GM13977 (cell line): ENCODE measurements around the gene SLC37A3.
A peak's percentile ranks its signal among the peaks of the same experiment; 100 is the strongest.

Source experiments
- DNase-seq: peaks from one replicate; pipeline ENCODE4 v3.0.0; 2012; ENCODE audit warnings: low spot score
- CTCF ChIP-seq: IDR thresholded peaks from 2 replicates; pipeline ENCODE4 v1.5.1; 2012; ENCODE audit warnings: mild to moderate bottlenecking, control low read depth; ENCODE audit not compliant: insufficient read depth; ENCODE audit errors: extremely low read depth, missing control alignments
- in situ Hi-C: fragments of 300-500 bp; cut with MboI; formaldehyde crosslinking; loops from one replicate; pipeline ENCODE4 v1.12.0; 2022; ENCODE audit warnings: low sequenced_read_pairs, low pct_unique_long_range_greater_than_20kb, mixed read lengths, inconsistent platforms; ENCODE audit not compliant: unreplicated experiment

SLC37A3 gene

DNA sequence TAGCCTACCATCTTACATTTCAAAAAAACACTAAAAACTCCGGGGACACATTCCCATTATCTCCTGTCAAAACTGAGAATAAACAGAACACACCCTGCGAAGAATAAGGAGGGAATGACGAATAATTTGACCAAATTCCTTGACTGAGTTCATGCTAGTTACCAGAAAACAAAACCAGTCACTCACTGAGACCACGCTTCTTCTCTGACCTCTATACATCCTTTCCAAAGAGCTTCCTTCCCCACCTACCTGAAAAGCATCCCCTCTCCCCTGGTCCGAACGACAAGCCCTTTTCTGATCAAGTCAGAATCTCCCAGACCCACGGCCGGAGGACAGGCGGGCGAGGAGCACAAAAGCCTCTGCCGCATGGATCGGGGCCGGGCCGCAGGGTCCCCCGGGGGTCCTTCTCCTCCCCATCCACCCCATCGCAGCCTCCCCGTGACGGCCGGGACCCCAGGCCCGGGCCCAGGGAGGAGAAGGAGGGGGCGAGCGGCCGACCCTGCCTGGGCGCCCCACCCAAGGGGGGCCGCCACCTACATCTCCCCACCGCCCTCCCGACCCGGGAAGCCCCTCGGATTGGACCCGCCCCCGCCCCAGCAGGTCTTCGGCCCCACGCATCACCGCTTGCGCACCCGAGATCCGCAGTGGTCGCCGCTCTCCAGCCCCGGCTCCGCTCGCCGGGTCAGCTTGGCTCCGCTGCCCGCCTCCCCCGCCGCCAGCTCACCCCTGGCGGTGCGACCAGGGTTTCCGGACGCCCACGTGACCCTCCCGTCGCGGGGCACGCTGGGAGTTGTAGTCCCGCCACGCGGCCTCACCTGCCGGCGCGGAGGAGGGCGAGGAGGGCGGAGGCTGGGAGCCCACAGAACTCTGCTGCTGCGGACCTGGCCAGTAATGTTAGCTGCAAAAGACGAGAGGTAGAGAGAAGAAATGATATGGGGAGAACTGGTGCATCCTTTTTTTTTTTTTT lies at the start of gene SLC37A3:
TSS of gene SLC37A3 (minus strand) at position 747 of the 967 bp plus-strand sequence. CDS start 16,004 bp downstream, outside the sequence.
- DNase-seq = peak; percentile 95
- in situ Hi-C loops = no loop called here
- no peak for TF ChIP-seq CTCF

- in situ Hi-C loops = no loop called here
- TF ChIP-seq CTCF = no peak
These were observed 49.5 kb upstream of the SLC37A3 start for GRCh38 chr7:140447841-140448240.

DNA sequence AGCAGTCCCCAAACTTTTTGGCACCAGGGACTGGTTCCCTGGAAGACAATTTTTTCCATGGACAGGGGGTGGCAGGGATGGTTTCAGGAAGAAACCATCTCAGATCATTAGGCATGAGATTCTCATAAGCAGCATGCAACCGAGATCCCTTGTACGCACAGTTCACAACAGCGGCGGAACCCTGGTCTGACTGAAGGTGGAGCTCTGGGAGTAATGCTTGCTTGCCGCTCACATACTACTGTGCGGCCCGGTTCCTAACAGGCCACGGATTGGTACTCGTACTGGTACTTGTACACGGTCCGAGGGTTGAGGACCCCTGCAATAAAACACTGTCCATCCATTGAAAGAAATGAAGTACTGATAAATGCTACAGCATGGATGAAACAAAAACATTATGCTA lies 48.1 kb upstream of the SLC37A3 start:
- no peak for TF ChIP-seq CTCF
- DNase-seq = no peak
- in situ Hi-C loops = no loop called here

More at GRCh38 chr7:140447841-140448240, 49.5 kb upstream of the SLC37A3 start:
- no peak for DNase-seq

DNA sequence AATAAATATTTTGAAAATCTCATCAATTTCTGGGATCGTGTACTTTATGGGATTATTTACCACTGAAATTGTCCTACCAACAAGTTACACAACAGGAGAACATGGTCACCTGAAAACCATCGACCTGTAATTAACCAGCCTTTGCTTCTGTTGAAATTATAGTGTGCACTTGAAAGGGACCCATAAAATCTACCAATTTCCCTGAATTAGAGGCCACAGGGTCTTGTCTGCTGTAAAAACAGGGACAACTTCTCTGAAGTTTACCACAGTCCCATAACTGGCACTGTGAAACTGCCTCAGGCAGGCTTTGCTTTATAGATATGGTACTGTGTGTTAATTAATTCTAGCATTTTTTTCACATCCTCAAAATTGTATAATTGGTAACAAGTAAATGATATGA lies 43.2 kb upstream of the SLC37A3 start:
- no peak for DNase-seq
- no peak for TF ChIP-seq CTCF
- in situ Hi-C loops = no loop called here

- no peak for TF ChIP-seq CTCF
- DNase-seq = no peak
- in situ Hi-C loops = no loop called here
These were observed 42.3 kb upstream of the SLC37A3 start for GRCh38 chr7:140440593-140440992.

- DNase-seq = no peak
- in situ Hi-C loops = no loop called here
- no peak for TF ChIP-seq CTCF
These were observed 41.0 kb upstream of the SLC37A3 start for GRCh38 chr7:140439359-140439758.
